Right cardiac atrium (tissue), 5 donors: ENCODE data around the gene DCDC1. TPM values are rescaled to one million over a fixed set of nuclear protein-coding genes. Genes with fewer than 3 reads are reported as not detected.

Source experiments
- ATAC-seq, 2 donors: fragments of 200-7000 bp; cut with Tn5 transposase; one replicate each; pipeline versions ENCODE4 v1.8.0 to v1.9.1; 2020; ENCODE audit warnings: moderate library complexity in 2 of 2, mild to moderate bottlenecking in 1 of 2
- DNase-seq, 3 donors: peaks; one replicate each; pipeline ENCODE4 v3.0.0-alpha.2; 2020
- H3K27ac ChIP-seq: one replicate; pipeline ENCODE4 v1.5.1; 2013; ENCODE audit warnings: mild to moderate bottlenecking, low read length, control low read depth, moderate library complexity
- H3K27me3 ChIP-seq: one replicate; pipeline ENCODE4 v1.6.1; 2013; ENCODE audit not compliant: control insufficient read depth, insufficient read depth
- H3K4me1 ChIP-seq: one replicate; pipeline ENCODE4 v1.6.1; 2013; ENCODE audit warnings: low read length; ENCODE audit not compliant: control insufficient read depth, insufficient read depth
- H3K4me3 ChIP-seq: one replicate; pipeline ENCODE4 v1.5.1; 2013; ENCODE audit warnings: low read length, control low read depth
- H3K9me3 ChIP-seq: one replicate; pipeline ENCODE4 v1.6.1; 2013; ENCODE audit warnings: low read length; ENCODE audit not compliant: control insufficient read depth
- WGBS: extraction: QIAGEN DNeasy Blood & Tissue Kit; methylation state at CpG from one replicate; pipeline ENCODE4 v1.1.7; 2013; 5-methylcytosine and 5-hydroxymethylcytosine counted together
- intact Hi-C, 4 donors: fragments of 100-400 bp; cut with DNase I; formaldehyde crosslinking; loops; one replicate each; pipeline versions ENCODE4 v1.11.0 to v1.14.0; 2022 to 2023
- polyA plus RNA-seq: library from polyadenylated mRNA; stranded (reverse); fragments of 200-250 nt; gene quantifications from one replicate; pipeline ENCODE4 v1.2.3, GENCODE V29; 2013
- total RNA-seq, 4 donors: library from RNA; stranded (reverse); fragmentation: NEBNext Ultra II Directional; extraction: Animal tissue kit (Norgen Biotek cat#: 25700); gene quantifications; one replicate each; pipeline ENCODE4 v1.2.1, GENCODE V29; 2021
- donor health status: healthy with polysubstance abuse.
- donor health status: DM: no; HTN: yes; CAD: no.
- donor health status: DM: no; HTN: no; CAD: no.
- donor health status: DM: no; HTN: yes; CAD: no; lungs with severe emphysema.
- donor health status: DM: yes; HTN: yes; CAD: no.

Gene DCDC1
- total and polyA plus RNA-seq, 5 donors: 0.05 to 0.23 (median 0.16) TPM; not detected in 1

DNA sequence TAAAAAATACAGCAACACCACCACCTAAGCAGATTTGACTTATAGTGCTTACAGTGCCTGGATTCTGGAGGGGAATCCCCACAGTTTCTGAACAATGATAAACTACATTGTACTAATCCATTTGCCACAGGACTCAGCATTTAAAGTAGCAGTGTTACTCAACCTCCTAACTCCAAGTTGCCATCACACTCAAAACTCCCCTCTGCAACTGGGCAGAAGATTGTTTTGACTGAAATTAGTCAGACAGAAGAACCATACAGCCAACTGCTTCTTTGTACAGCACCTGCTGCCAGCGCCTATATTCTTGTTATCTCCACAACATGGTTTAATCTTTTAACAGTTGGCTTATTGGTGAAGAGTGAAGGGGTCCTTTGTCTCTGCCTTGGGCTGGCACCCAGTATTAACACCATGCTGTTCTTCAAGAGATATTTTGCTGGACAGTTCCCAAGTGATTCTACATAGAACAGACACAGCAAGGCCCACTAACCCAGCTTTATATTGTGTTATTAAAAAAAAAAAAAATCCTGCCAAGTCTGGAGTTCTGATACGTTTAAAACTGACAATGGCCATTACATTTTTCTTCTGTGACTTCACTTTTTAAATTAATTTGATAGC lies 273.2 kb downstream of the DCDC1 start:
- 38% methylated on average over 2 of the region's 2 CpGs for WGBS
- intact Hi-C loops: no loop called here
- Histone ChIP-seq H3K27me3 (no peaks in the 10 kb centered on the region), H3K4me3 (no peak overlapping the region), H3K9me3 (no peaks in the 10 kb centered on the region), H3K27ac (no peak overlapping the region), H3K4me1 (no peaks in the 10 kb centered on the region)
- DNase-seq: no peak
- ATAC-seq: no peak

DNA sequence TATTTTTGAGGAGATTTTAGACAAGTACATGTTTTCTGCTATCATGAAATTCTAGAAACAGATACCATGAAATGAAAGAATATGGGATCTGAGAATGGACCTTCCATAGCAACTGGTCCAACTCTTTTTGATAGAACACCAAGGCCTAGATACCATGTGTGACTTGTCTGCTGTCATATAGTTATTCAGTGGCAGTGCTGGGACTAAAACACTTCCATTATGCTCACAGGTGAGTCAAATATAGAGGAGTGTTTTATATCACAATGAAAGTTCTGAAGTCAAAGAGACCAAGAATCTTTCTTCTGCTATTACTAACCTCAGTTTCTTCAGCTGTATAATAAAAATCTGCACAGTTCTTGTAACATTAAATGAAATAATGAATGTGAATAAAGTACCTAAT lies 276.9 kb downstream of the DCDC1 start:
- DNase-seq (no peak), ATAC-seq (no peak)
- Histone ChIP-seq H3K4me3 (no peak overlapping the region), H3K4me1 (no peaks in the 10 kb centered on the region), H3K27ac (no peak overlapping the region), H3K27me3 (no peaks in the 10 kb centered on the region), H3K9me3 (no peaks in the 10 kb centered on the region)
- intact Hi-C loops: no loop called here

DNA sequence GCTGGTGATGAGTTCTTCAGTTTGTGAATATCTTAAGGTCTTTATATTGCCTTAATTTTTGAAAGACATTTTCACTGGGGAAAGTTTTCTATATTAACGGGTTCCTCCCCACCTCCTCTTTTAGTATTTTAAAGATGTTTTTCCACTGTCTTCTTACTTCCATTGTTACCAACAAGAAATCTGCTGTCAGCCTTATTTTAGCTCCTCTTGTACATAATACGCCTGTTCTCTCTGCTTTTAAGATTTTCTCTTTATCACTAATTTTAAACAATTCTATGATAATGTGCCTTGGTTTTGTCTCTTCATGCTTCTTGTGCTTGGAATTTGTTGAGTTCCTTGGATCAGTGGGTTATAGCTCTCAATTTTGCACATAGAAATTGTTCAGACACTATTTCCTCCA lies 280.4 kb downstream of the DCDC1 start:
- Histone ChIP-seq H3K27me3 (no peaks in the 10 kb centered on the region), H3K4me1 (no peaks in the 10 kb centered on the region), H3K9me3 (no peaks in the 10 kb centered on the region), H3K4me3 (no peak overlapping the region), H3K27ac (no peak overlapping the region)
- ATAC-seq: no peak
- intact Hi-C loops: no loop called here
- WGBS: 85% methylated on average over 2 of the region's 2 CpGs
- no peak for DNase-seq

DNA sequence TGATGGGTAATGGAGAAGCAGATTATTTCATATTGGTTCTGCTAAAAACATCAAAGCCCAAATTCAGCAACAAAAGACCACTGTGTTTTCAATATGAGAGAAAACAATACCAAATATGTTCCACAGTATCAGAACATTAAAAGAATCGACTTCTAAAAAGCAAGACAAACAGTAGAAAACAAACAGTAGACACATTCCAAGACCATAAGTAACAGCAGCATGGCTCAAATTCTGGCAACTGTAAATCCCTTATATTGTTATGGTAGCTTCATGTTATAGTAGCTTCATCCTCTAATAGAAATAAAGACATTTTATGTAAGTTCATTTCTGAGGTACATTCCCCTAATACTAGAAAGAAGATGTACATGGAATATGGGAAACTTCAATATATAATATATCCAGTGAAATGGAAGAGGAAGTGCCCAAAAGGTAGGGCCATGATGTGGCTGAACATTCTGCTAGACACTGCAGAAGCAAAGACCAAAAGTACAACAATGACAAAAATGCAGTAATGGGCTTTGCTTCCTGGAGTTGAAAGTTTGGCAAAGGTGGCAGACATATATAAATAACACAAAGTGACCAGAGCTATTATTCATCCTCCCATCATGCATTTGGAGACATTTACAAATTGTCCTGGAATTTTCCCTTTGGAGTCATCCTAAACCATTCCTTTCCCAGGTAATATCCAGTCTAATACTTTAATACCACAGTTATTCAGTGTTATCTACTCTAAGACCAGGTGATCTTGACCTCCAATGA lies 299.9 kb downstream of the DCDC1 start:
- DNase-seq: no peak
- no peak for ATAC-seq
- Histone ChIP-seq H3K27ac (no peak overlapping the region), H3K9me3 (no peaks in the 10 kb centered on the region), H3K27me3 (no peaks in the 10 kb centered on the region), H3K4me1 (no peaks in the 10 kb centered on the region), H3K4me3 (no peak overlapping the region)
- intact Hi-C loops: no loop called here
- 61% methylated on average over 1 of the region's 1 CpG for WGBS

DNA sequence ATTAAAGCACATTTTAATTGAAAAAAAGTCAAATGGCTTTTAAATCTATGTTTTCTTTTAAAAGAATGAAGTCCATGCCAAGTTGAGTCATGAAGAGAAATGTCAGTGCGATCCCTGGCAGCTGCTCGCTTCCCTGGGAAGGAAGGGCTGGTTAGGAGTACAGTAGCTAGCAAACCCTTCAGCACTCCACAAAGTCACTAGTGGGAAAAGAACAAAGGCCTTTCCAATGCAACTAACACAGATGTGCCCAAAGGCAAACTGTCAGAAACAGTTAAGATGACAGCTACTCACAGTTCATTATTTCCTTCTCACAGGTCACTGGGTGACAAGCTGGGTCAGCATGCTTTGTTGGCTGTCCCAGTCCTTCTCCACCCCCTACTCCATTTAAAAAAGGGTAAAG lies 308.7 kb downstream of the DCDC1 start:
- 40% methylated on average over 2 of the region's 2 CpGs for WGBS
- intact Hi-C loops: no loop called here
- ATAC-seq (no peak), DNase-seq (peak; percentile 15 to 60 (median 59))
- Histone ChIP-seq H3K4me1 (peaks cover 1% of the 10 kb centered on the region), H3K9me3 (no peaks in the 10 kb centered on the region), H3K27ac (no peak overlapping the region), H3K27me3 (no peaks in the 10 kb centered on the region), H3K4me3 (no peak overlapping the region)

DNA sequence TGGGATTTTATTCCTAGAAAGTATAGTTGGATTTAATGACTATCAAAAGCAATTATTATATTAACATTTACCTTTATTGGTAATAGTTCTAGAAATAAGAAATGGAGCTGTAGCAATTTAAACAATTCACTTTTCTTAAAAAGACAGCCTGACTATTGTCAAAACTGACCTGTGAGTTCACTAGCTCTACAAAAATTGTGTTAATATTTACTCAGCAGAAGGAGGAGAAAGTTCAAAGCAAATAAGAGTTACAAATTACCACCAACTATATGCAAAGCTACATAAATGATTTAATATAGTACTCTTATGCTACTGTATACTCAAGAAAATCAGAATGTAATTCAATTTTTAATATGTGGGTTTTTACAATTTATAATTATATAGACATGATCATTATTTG lies 310.0 kb downstream of the DCDC1 start:
- Histone ChIP-seq H3K27me3 (no peaks in the 10 kb centered on the region), H3K4me1 (peaks cover 1% of the 10 kb centered on the region), H3K4me3 (no peak overlapping the region), H3K27ac (no peak overlapping the region), H3K9me3 (no peaks in the 10 kb centered on the region)
- DNase-seq: no peak
- ATAC-seq: no peak
- intact Hi-C loops: no loop called here

DNA sequence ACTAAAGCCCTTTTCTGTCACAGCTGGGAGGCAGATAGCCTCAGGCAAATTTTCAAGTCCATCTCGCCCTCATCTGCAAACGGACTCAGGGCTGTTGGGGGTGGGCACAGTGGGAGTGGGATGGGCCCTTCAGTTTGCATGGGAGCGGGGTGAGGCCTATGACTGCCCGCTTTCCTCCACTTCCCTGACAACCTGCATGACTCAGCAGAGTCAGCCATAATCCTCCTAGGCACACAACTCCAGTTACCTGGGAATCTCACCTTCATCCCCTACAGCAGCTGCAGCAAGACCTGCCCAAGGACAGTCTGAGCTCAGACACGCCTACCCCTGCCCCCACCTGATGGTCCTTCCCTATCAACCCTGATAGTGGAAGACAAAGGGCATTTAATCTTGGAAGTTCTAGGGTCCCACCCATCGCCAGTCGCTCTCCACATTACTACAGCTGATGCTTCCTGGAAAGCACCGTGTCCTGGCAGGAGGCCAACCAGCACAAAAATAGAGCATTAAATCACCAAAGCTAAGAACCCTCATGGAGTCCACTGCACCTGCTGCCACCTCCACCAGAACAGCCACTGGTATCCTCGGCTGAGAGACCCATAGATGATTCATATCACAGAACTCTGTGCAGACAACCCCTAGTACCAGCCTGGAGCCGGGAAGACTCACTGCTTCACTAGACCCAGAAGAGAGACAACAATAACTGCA lies 319.3 kb downstream of the DCDC1 start:
- no peak overlapping the region for H3K4me3 ChIP-seq
- no peak for ATAC-seq

DNA sequence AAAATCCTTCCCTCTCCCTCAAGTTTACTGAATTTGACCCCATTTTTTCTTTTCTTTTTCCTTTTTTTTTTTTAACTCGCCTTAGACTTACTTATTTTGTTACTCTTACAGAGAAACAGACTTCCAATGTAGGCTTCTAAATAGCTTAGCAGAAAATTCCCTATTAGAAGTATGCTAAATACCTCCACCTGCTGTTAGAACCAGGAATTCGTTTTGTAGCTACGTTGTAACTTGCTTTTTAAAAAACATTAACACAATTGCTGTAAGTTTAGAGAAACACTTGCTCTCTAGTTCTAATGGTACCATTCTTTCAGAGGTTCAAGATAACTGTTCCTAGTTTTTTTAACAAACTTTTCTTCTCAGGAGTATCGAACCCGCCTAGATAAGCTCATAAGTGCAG lies 324.2 kb downstream of the DCDC1 start:
- intact Hi-C loops: no loop called here
- Histone ChIP-seq H3K27ac (no peak overlapping the region), H3K9me3 (no peaks in the 10 kb centered on the region), H3K4me3 (no peak overlapping the region), H3K27me3 (no peaks in the 10 kb centered on the region), H3K4me1 (no peaks in the 10 kb centered on the region)
- DNase-seq: no peak
- 30% methylated on average over 5 of the region's 5 CpGs for WGBS
- ATAC-seq: no peak

More for the DNA sequence above, 319.3 kb downstream of the DCDC1 start:
- Histone ChIP-seq H3K9me3 (no peaks in the 10 kb centered on the region), H3K4me1 (no peaks in the 10 kb centered on the region), H3K27ac (no peak overlapping the region), H3K27me3 (no peaks in the 10 kb centered on the region)
- peak in 2 of 3 donors; percentile 10 to 17 for DNase-seq
- intact Hi-C loops: no loop called here
- WGBS: 51% methylated on average over 10 of the region's 10 CpGs

DNA sequence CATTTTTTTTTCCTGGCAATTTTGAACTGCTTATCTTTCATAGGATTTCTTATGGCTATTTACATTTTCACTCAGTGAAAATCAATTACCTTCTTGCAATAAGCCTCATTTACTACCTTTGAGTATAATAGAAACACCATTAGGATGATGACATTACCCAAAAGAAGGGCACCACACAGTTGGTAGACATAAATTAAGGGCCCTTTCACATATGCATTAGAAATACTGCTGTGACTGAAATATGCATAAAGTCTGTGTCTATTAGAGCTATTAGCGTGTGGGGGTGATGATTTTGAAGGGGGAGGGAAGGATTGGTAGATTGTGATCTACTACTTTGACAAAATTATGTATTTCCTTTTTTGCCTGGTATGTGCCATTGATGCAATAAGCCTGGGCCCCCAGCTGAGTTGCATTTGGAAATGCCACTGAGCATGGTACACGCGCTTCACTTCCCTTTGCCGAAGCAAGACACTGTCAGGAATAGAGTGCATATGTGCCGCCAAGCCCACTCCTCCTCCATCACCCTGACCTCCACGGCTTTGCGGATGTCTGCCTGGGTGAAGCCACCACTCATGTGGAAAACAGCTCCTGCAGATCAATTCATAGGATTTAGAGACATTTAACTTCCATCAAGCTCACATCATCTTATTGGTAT lies 339.3 kb downstream of the DCDC1 start:
- intact Hi-C loops: no loop called here
- Histone ChIP-seq H3K4me1 (no peaks in the 10 kb centered on the region), H3K27me3 (no peaks in the 10 kb centered on the region), H3K4me3 (no peak overlapping the region), H3K27ac (no peak overlapping the region), H3K9me3 (no peaks in the 10 kb centered on the region)
- DNase-seq (peak in 1 of 3 donors; percentile 14), ATAC-seq (no peak)
- WGBS: 78% methylated on average over 7 of the region's 7 CpGs

DNA sequence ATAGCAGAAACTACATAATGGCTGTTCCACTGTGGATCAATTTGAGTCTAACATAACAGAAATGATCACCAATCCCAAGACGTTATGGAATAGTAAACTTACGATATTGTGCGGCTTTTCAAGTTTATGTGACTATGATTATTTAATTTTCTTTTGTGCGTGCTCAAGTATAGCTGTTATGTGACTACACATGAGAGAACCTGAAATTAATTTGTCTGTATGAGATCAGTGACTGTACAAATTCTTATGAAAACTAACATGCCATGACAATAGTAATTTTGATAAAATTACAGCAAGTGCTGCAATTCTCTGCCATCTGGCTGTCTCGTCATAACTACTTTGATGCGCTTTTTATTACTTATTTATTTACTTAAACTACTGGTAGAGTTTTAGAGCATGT lies 343.2 kb downstream of the DCDC1 start:
- Histone ChIP-seq H3K27ac (no peak overlapping the region), H3K27me3 (no peaks in the 10 kb centered on the region), H3K9me3 (no peaks in the 10 kb centered on the region), H3K4me1 (no peaks in the 10 kb centered on the region), H3K4me3 (no peak overlapping the region)
- intact Hi-C loops: no loop called here
- no peak for ATAC-seq
- DNase-seq: no peak
- 81% methylated on average over 6 of the region's 6 CpGs for WGBS

DNA sequence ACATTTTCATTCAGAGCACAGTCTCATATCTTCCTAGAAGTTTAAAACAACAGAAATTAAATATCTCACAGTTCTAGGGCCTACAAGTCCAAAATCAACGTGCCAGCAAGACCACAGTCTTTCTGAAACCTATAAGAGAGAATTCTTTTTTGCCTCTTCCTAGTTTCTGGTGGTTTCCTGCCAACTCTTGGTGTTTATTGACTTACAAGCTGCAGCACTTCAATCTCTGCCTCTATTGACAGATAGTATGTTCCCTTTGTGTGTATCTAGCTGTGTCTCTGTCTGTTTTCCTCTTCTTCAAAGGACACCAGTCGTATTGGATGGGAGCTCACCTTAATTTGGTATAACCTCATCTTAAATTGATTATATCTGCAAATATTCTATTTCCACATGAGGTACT lies 347.5 kb downstream of the DCDC1 start:
- Histone ChIP-seq H3K4me1 (no peaks in the 10 kb centered on the region), H3K27ac (no peak overlapping the region), H3K4me3 (no peak overlapping the region), H3K9me3 (no peaks in the 10 kb centered on the region), H3K27me3 (no peaks in the 10 kb centered on the region)
- DNase-seq (no peak), ATAC-seq (no peak)
- WGBS: 56% methylated on average over 2 of the region's 2 CpGs
- intact Hi-C loops: no loop called here
